CD4-positive, alpha-beta T cell treated with Interleukin-21 for 1 hour (primary cell): ENCODE data around the gene COPZ2.

Source experiments
- DNase-seq: peaks from one replicate; pipeline ENCODE4 v3.0.0-alpha.2; 2020

Gene COPZ2

DNA sequence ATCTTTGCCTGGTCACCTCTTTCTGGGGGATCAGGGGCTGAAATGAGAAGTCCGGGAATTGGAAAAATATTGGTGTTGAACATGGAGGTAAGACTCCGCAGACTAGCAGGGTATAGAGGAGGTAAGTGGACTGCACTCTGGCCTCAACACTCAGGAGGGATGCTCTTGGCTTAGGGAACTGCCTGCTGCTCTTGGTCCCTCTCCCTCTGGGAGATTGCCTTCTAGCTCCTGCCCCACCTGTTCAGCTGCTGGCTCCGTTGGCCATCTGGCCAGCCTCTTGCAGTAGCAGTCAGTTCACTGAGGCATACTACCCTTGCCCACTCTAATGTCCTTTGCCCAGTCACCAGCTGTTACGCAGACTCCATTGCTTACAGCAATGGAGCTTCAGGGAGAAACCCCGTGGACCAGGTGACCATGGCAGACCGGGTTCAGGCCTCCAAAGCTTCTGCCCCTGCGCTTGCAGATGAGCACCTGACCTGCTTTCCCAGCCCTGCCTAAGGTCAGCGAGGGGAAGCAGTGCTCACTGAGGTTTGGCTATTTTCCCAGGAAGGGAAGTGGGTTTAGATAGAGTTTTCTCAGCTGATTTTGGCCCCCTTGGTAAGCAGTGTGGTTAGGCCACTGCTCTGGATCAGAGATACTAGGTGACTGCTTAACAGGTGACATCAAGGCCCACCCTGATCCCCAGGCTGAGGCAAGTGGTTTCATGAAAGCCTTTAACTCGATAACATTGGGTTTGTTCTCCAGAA is 54.8 kb downstream of the COPZ2 start:
- no peak for DNase-seq

DNA sequence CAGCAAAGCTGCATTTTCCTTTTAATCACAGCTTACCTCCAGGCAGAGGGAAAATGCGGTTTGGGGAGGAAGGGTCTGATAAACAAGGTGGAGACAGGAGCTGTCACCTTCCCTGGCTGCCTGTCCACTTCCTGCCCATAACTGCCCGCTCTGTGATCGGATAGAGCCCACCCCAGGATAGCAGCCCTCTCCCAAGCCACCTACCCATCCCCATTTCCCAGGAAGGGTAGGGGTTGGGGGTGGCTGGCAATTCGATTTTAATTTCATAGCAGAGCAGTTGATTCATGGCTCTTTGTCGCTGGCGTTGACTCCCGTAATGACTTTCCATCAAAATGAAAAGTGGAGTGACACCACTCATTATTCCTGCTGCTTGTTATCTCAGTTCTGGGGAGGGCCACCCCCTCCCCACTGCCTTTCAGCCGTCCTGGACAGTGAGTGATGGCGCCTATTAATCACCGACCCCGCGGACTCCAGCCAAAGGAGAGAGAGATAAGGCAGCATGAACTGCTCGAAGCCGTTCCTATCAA is 55.4 kb downstream of the COPZ2 start:
- no peak for DNase-seq

DNA sequence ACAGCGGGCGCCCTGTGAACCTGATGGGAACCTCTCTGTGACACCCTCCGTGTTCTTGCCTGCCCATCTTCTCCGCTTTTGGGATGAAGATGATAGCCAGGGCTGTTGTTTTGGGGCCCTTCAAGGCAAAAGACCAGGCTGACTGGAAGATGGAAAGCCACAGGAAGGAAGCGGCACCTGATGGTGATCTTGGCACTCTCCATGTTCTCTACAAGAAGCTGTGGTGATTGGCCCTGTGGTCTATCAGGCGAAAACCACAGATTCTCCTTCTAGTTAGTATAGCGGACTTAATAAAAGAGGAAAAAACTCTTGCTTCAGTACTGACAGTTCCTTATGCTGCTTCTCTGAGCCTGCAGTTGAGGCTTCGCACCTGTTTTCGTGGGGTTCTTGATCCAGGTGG is 56.1 kb downstream of the COPZ2 start:
- peak; percentile 22 for DNase-seq

DNA sequence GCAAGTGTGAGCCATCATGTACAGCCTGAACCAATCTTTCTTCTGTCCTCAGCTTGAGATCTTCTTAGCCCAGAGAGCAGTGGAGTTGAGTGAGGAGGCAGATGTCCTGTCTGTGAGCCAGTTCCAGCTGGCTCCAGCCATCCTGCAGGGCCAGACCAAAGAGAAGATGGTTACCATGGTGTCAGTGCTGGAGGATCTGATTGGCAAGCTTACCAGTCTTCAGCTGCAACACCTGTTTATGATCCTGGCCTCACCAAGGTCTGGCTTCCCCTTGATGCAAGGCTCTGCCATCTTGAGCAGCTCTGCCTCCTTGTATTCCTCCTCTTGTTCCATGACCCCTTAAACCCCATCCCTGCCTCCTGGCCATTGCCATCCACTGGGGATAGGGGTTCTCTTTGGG is 57.1 kb downstream of the COPZ2 start:
- no peak for DNase-seq

DNA sequence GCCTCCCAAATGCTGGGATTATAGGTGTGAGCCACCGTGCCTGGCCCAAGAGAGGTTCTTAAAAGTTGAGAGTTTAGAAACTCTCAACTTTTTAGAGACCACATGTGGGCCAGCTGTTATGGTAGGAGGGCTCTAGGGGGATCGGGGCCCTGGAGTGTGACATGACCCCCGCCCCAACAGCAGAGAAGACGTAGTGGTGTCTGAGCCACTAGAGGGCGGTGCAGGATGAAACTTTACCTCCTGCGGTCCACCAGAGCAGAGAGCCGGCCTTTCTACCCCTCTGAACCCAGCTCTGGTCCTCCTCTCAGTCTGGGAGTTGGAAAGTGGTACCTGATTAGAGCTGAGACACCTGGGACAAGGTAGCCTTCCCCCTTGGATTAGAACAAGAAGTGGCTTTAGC is 59.3 kb downstream of the COPZ2 start:
- DNase-seq, result peak; percentile 54
